SK-N-SH treated with all-trans-retinoic acid at 6 μM for 48 hours (cell line): ENCODE measurements around the gene CRAMP1.

ENCODE experiments used
- CREB5 ChIP-seq: fragments of 250-450 bp; sonication (Bioruptor Pico); IDR thresholded peaks from 2 replicates; pipeline ENCODE4 v1.5.1; 2020; ENCODE audit warnings: low read depth, mild to moderate bottlenecking, moderate library complexity
- CSDC2 ChIP-seq: fragments of 250-450 bp; sonication (Bioruptor Pico); IDR thresholded peaks from 2 replicates; pipeline ENCODE4 v1.5.0; 2020; ENCODE audit warnings: mild to moderate bottlenecking, moderate library complexity
- CSRNP3 ChIP-seq: fragments of 250-450 bp; sonication (Bioruptor Pico); IDR thresholded peaks from 2 replicates; pipeline ENCODE4 v1.5.1; 2021; ENCODE audit warnings: mild to moderate bottlenecking, moderate library complexity
- GLIS3 ChIP-seq: fragments of 250-450 bp; sonication (Bioruptor Pico); IDR thresholded peaks from 2 replicates; pipeline ENCODE4 v1.5.0; 2020; ENCODE audit warnings: mild to moderate bottlenecking, moderate library complexity
- ISL1 ChIP-seq: fragments of 250-450 bp; sonication (Bioruptor Pico); IDR thresholded peaks from 2 replicates; pipeline ENCODE4 v2.1.2; 2022; ENCODE audit warnings: mild to moderate bottlenecking, moderate library complexity
- OSR1 ChIP-seq: fragments of 250-450 bp; sonication (Bioruptor Pico); IDR thresholded peaks from 2 replicates; pipeline ENCODE4 v1.8.0; 2022; ENCODE audit warnings: moderate library complexity, mild to moderate bottlenecking, inconsistent platforms
- PPARA ChIP-seq: fragments of 250-450 bp; sonication (Bioruptor Pico); IDR thresholded peaks from 2 replicates; pipeline ENCODE4 v1.5.0; 2020; ENCODE audit warnings: mild to moderate bottlenecking, borderline replicate concordance
- RARB ChIP-seq: fragments of 250-450 bp; sonication (Bioruptor Pico); IDR thresholded peaks from 2 replicates; pipeline ENCODE4 v1.8.0; 2021; ENCODE audit warnings: mild to moderate bottlenecking, moderate library complexity
- TSHZ2 ChIP-seq: fragments of 250-450 bp; sonication (Bioruptor Pico); IDR thresholded peaks from 2 replicates; pipeline ENCODE4 v1.5.0; 2020; ENCODE audit warnings: mild to moderate bottlenecking, moderate library complexity
- ZFP30 ChIP-seq: fragments of 450-650 bp; formaldehyde crosslinking; IDR thresholded peaks from 2 replicates; pipeline ENCODE4 v1.5.0; 2022; ENCODE audit warnings: mild to moderate bottlenecking, moderate library complexity
- ZNF70 ChIP-seq: fragments of 450-650 bp; formaldehyde crosslinking; IDR thresholded peaks from 2 replicates; pipeline ENCODE4 v1.5.0; 2020; ENCODE audit warnings: mild to moderate bottlenecking, moderate library complexity
- ZNF8 ChIP-seq: fragments of 450-650 bp; formaldehyde crosslinking; IDR thresholded peaks from 2 replicates; pipeline ENCODE4 v1.5.0; 2020; ENCODE audit warnings: mild to moderate bottlenecking, moderate library complexity
- TF ChIP-seq, protein P1 (sequence below): fragments of 250-450 bp; sonication (Bioruptor Pico); IDR thresholded peaks from 2 replicates; pipeline ENCODE4 v1.8.0; 2020; ENCODE audit warnings: mild to moderate bottlenecking, moderate library complexity, borderline replicate concordance

DNA sequence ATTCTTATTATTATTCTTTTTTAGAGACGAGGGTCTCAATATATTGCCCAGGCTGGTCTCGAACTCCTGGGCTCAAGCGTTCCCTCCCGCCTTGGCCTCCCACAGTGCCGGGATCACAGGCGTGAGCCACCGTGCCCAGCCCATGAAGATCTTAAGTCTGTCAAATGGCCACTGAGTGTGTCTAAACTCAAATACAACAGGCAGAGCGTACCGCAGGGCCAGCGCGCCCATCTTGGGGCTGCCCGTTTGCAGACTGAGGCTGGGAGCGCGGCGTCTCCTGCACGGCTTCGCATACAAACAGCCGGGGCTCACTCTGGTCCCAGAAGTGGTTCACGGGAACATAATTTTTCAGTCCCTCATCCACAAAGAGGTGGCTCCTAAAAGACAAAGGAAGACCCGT is 48.4 kb upstream of the CRAMP1 start:
- TF ChIP-seq CREB5 (CRISPR knock-in tag) = no peak
- TF ChIP-seq CSRNP3 = no peak
- TF ChIP-seq, protein P1, sequence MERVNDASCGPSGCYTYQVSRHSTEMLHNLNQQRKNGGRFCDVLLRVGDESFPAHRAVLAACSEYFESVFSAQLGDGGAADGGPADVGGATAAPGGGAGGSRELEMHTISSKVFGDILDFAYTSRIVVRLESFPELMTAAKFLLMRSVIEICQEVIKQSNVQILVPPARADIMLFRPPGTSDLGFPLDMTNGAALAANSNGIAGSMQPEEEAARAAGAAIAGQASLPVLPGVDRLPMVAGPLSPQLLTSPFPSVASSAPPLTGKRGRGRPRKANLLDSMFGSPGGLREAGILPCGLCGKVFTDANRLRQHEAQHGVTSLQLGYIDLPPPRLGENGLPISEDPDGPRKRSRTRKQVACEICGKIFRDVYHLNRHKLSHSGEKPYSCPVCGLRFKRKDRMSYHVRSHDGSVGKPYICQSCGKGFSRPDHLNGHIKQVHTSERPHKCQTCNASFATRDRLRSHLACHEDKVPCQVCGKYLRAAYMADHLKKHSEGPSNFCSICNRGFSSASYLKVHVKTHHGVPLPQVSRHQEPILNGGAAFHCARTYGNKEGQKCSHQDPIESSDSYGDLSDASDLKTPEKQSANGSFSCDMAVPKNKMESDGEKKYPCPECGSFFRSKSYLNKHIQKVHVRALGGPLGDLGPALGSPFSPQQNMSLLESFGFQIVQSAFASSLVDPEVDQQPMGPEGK (CRISPR knock-in tag) = no peak
- no peak for TF ChIP-seq CSDC2
- TF ChIP-seq PPARA (CRISPR knock-in tag) = no peak
- TF ChIP-seq GLIS3 (CRISPR knock-in tag) = no peak
- TF ChIP-seq RARB (CRISPR knock-in tag) = no peak
- no peak for TF ChIP-seq ZFP30
- no peak for TF ChIP-seq OSR1 (CRISPR knock-in tag)
- TF ChIP-seq ZNF70 (CRISPR knock-in tag) = no peak
- no peak for TF ChIP-seq ISL1 (CRISPR knock-in tag)
- no peak for TF ChIP-seq ZNF8 (CRISPR knock-in tag)
- TF ChIP-seq TSHZ2 (CRISPR knock-in tag) = no peak
